Activated naive CD4-positive, alpha-beta T cell treated with anti-CD3 and anti-CD28 coated beads, Interleukin-2, amount 50 U/mL, for 24 hours (primary cell): ENCODE results near the gene BMS1.
A peak's percentile ranks its signal among the peaks of the same experiment; 100 is the strongest.
"Not testable (repeated sequence)": the region's sequence is repeated elsewhere in the genome, so short reads cannot be mapped to it uniquely, and the experiment has no call there.

Source experiments
- H3K27ac Mint-ChIP-seq: one replicate; pipeline ENCODE4 v1.8.0; 2021; ENCODE audit warnings: mild to moderate bottlenecking, mixed read lengths
- H3K27me3 Mint-ChIP-seq: one replicate; pipeline ENCODE4 v1.8.0; 2021; ENCODE audit warnings: mixed read lengths
- H3K36me3 Mint-ChIP-seq: one replicate; pipeline ENCODE4 v1.8.0; 2021; ENCODE audit warnings: mixed read lengths
- H3K4me1 Mint-ChIP-seq: one replicate; pipeline ENCODE4 v1.8.0; 2021; ENCODE audit warnings: mixed read lengths
- H3K4me3 Mint-ChIP-seq: one replicate; pipeline ENCODE4 v1.8.0; 2021; ENCODE audit warnings: mild to moderate bottlenecking, mixed read lengths
- H3K9me3 Mint-ChIP-seq: one replicate; pipeline ENCODE4 v1.8.0; 2021; ENCODE audit warnings: mixed read lengths

BMS1 gene

GRCh38 chr10:42776681-42777080 is 5.9 kb upstream of the BMS1 start:
- Mint-ChIP-seq H3K4me1 (peaks cover 11% of the 10 kb centered on the region), H3K27me3 (peaks cover 10% of the 10 kb centered on the region), H3K27ac (no peak overlapping the region), H3K4me3 (no peak overlapping the region), H3K36me3 (no peaks in the 10 kb centered on the region), H3K9me3 (no peaks in the 10 kb centered on the region)

- peak overlapping the region; percentile 94 for H3K4me3 Mint-ChIP-seq
- H3K9me3 Mint-ChIP-seq: no peaks in the 10 kb centered on the region
- H3K4me1 Mint-ChIP-seq: peaks cover 20% of the 10 kb centered on the region
- H3K27ac Mint-ChIP-seq: peak overlapping the region; percentile 71
- H3K36me3 Mint-ChIP-seq: peaks cover 1% of the 10 kb centered on the region
- peaks cover 3% of the 10 kb centered on the region for H3K27me3 Mint-ChIP-seq
These were observed 2.1 kb upstream of the BMS1 start for GRCh38 chr10:42780456-42780855.

GRCh38 chr10:42781893-42782445 is 626 bp upstream of the BMS1 start:
- H3K9me3 Mint-ChIP-seq: no peaks in the 10 kb centered on the region
- H3K27ac Mint-ChIP-seq: peak overlapping the region; percentile 97
- H3K4me1 Mint-ChIP-seq: peaks cover 31% of the 10 kb centered on the region
- H3K27me3 Mint-ChIP-seq: peaks cover 3% of the 10 kb centered on the region
- H3K36me3 Mint-ChIP-seq: peaks cover 4% of the 10 kb centered on the region
- peak overlapping the region; percentile 94 for H3K4me3 Mint-ChIP-seq

GRCh38 chr10:42783181-42783549 is 570 bp downstream of the BMS1 start:
- peak overlapping the region; percentile 94 for H3K4me3 Mint-ChIP-seq
- peaks cover 4% of the 10 kb centered on the region for H3K36me3 Mint-ChIP-seq
- H3K9me3 Mint-ChIP-seq: no peaks in the 10 kb centered on the region
- H3K27me3 Mint-ChIP-seq: no peaks in the 10 kb centered on the region
- H3K4me1 Mint-ChIP-seq: peaks cover 31% of the 10 kb centered on the region
- peak overlapping the region; percentile 97 for H3K27ac Mint-ChIP-seq

GRCh38 chr10:42785759-42786158 is 3.2 kb downstream of the BMS1 start:
- H3K36me3 Mint-ChIP-seq: peaks cover 9% of the 10 kb centered on the region
- H3K4me1 Mint-ChIP-seq: peaks cover 25% of the 10 kb centered on the region
- H3K27me3 Mint-ChIP-seq: no peaks in the 10 kb centered on the region
- H3K27ac Mint-ChIP-seq: no peak overlapping the region
- no peaks in the 10 kb centered on the region for H3K9me3 Mint-ChIP-seq
- H3K4me3 Mint-ChIP-seq: no peak overlapping the region

DNA sequence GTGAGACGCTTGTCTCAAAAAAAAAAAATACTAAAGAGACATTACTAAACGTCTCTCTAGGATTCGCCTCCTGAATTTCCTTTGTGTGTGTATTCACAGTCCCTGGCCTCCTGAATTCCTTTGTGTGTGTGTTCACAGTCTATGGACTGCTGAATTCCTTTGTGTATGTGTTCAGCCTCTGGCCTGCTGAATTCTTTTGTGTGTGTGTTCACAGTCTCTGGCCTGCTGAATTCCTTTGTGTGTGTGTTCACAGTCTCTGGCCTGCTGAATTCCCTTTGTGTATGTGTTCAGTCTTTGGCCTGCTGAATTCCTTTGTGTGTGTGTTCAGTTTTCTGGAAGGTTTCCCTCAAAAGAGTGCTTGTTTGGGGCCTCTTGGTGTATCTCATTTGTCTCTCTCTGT is 8.2 kb downstream of the BMS1 start:
- H3K27ac Mint-ChIP-seq: no peak overlapping the region
- H3K27me3 Mint-ChIP-seq: no peaks in the 10 kb centered on the region
- peaks cover 14% of the 10 kb centered on the region for H3K4me1 Mint-ChIP-seq
- peaks cover 43% of the 10 kb centered on the region for H3K36me3 Mint-ChIP-seq
- no peak overlapping the region for H3K4me3 Mint-ChIP-seq
- H3K9me3 Mint-ChIP-seq: no peaks in the 10 kb centered on the region

GRCh38 chr10:42795701-42796100 is 13.1 kb downstream of the BMS1 start:
- Mint-ChIP-seq H3K27ac (no peak overlapping the region), H3K9me3 (no peaks in the 10 kb centered on the region), H3K27me3 (no peaks in the 10 kb centered on the region), H3K4me1 (peaks cover 16% of the 10 kb centered on the region), H3K36me3 (peaks cover 60% of the 10 kb centered on the region), H3K4me3 (no peak overlapping the region)

DNA sequence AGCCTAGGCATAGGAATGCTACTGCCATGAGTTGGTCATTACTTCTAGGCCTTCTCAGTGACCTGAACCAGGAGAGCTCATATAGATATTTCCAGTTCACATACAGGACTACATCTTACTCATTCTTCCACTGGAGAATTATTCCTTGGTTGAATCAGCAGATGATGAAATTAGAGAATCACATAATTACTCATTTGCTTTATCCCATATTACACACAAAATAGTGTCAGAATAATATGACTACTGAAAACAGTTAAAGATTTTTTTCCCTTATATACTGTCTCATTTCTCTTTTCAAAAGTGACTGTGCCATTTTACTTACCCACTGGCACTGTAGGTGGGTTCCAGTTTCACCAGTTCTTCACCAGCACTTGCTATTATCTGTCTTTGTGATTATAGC is 18.5 kb downstream of the BMS1 start:
- peak overlapping the region; percentile 91 for H3K27ac Mint-ChIP-seq

GRCh38 chr10:42802876-42803275 is 20.3 kb downstream of the BMS1 start:
- Mint-ChIP-seq H3K27me3 (no peaks in the 10 kb centered on the region), H3K27ac (no peak overlapping the region), H3K9me3 (no peaks in the 10 kb centered on the region), H3K4me3 (no peak overlapping the region), H3K4me1 (peaks cover 34% of the 10 kb centered on the region), H3K36me3 (peaks cover 37% of the 10 kb centered on the region)

More for the DNA sequence above, 18.5 kb downstream of the BMS1 start:
- H3K9me3 Mint-ChIP-seq: no peaks in the 10 kb centered on the region
- H3K27me3 Mint-ChIP-seq: no peaks in the 10 kb centered on the region
- peaks cover 34% of the 10 kb centered on the region for H3K4me1 Mint-ChIP-seq
- peak overlapping the region; percentile 36 for H3K4me3 Mint-ChIP-seq
- peaks cover 42% of the 10 kb centered on the region for H3K36me3 Mint-ChIP-seq

DNA sequence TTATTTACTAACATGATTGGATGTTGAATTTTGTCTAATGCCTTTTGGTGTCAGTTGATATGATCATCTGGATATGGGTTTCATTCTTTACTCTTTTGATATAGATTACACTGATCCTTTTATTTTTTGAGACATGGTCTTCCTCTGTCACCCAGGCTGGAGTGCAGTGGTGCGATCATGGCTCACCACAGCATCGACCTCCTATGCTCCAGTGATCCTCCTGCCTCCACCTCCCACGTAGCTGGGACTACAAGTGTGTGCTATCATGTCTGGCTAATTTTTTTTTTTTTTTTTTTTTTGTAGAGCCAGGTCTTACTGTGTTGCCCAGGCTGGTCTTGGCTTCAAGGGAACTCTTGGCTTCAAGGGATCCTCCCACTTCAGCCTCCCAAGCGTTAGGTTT is 27.1 kb downstream of the BMS1 start:
- H3K27ac Mint-ChIP-seq: no peak overlapping the region
- H3K9me3 Mint-ChIP-seq: peaks cover 9% of the 10 kb centered on the region
- H3K4me1 Mint-ChIP-seq: peaks cover 42% of the 10 kb centered on the region
- H3K36me3 Mint-ChIP-seq: peaks cover 50% of the 10 kb centered on the region
- no peaks in the 10 kb centered on the region for H3K27me3 Mint-ChIP-seq
- no peak overlapping the region for H3K4me3 Mint-ChIP-seq

- Mint-ChIP-seq H3K27ac (no peak overlapping the region), H3K27me3 (no peaks in the 10 kb centered on the region), H3K9me3 (peaks cover 9% of the 10 kb centered on the region), H3K36me3 (peaks cover 51% of the 10 kb centered on the region), H3K4me3 (no peak overlapping the region), H3K4me1 (peaks cover 49% of the 10 kb centered on the region)
These were observed 29.4 kb downstream of the BMS1 start for GRCh38 chr10:42812028-42812427.

DNA sequence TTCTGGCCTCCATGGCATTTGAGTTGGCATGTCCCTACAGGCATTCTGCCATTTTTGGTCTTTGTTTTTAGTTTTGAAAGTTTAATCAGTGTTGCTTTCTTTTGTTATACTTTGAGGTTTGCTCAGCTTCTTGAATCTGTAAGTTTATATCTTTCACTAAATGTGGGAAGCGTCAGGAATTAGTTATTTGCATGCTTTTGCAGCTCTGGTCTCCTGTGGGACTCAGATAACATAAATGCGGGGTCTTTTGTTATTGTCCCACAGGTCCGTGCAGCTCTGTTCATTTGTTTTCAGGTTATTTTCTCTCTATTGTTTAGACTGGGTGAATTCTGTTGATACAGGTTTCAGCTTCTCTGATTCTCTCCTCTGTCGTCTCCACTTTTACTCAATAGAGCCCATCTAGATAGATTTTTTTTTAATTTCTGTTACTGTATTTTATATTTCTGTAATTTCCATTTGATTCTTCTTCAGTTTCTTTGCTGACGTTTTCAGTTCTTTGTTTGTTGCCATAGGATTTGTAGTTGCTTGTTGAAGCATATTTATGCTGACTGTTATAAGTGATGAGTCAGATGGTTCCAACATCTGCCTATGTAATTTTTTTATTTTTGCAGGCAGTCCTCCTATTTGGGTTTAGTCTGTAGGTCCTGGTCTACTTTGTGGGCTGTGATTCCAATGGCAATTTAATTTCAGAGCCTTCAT is 31.5 kb downstream of the BMS1 start:
- H3K4me3 Mint-ChIP-seq, H3K27ac Mint-ChIP-seq, H3K9me3 Mint-ChIP-seq, H3K27me3 Mint-ChIP-seq: not testable (repeated sequence)
- peaks cover 55% of the 10 kb centered on the region for H3K36me3 Mint-ChIP-seq
- peaks cover 42% of the 10 kb centered on the region for H3K4me1 Mint-ChIP-seq

DNA sequence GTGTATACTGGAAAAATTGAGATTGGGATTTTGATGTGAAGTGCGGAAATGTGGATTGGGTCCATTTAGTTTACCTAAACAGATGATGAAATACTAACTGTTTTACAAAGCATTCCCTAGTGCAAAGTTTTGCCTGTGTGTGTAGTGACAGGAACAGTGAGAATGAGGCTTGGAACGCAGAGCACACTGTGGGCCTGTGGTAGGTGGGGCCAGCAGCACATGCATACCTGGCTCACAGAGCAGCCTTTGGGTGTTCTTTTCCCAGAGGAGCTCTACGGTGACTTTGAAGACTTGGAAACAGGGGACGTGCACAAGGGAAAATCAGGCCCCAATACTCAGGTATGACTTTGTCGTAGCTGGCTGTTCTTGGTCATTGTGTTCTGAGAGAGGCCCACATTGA is 33.7 kb downstream of the BMS1 start:
- Mint-ChIP-seq H3K36me3 (peaks cover 51% of the 10 kb centered on the region), H3K4me1 (peaks cover 34% of the 10 kb centered on the region)
- not testable (repeated sequence) for H3K4me3 Mint-ChIP-seq, H3K27ac Mint-ChIP-seq, H3K9me3 Mint-ChIP-seq, H3K27me3 Mint-ChIP-seq

DNA sequence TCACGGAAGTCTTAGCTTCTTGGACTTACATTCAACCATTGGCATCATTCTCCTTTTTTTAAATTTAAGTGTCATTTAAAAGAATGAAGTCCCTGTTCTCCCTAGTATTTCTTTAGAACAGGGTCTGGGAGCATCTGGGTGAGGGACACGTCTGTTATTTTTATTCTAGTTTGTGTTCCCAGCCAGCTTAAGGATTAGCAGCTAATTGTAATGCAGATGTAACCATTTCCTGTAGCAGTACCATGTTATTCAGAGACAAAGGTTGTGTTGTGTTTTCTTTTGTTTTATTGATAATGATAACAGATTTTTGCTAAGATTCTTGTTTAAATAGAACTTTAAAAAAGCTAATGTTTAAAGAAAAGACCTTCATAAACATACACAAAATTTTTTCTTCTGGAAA is 34.3 kb downstream of the BMS1 start:
- no peak overlapping the region for H3K27ac Mint-ChIP-seq
- H3K36me3 Mint-ChIP-seq: peaks cover 50% of the 10 kb centered on the region
- no peaks in the 10 kb centered on the region for H3K27me3 Mint-ChIP-seq
- peaks cover 34% of the 10 kb centered on the region for H3K4me1 Mint-ChIP-seq
- H3K9me3 Mint-ChIP-seq: peaks cover 9% of the 10 kb centered on the region
- no peak overlapping the region for H3K4me3 Mint-ChIP-seq

DNA sequence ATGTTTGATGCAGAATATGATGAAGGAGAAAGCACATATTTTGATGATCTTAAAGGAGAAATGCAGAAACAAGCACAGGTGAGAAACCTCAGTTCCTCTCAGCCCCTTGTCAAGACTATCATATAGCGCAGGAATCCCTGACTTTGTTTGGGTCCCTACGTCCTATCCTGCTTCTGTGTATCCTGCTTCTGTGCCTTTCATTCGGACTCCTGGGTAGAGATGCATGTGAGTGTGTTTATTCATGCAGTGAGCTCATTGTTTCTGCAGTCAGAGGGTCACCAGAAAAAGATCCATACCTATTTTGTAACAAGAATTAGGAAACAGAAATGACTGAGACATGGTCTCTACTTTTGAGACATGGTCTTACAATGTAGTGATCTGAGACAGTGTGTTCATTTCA is 34.8 kb downstream of the BMS1 start:
- H3K27me3 Mint-ChIP-seq, H3K27ac Mint-ChIP-seq, H3K9me3 Mint-ChIP-seq, H3K4me3 Mint-ChIP-seq: not testable (repeated sequence)
- H3K36me3 Mint-ChIP-seq: peaks cover 47% of the 10 kb centered on the region
- H3K4me1 Mint-ChIP-seq: peaks cover 31% of the 10 kb centered on the region

DNA sequence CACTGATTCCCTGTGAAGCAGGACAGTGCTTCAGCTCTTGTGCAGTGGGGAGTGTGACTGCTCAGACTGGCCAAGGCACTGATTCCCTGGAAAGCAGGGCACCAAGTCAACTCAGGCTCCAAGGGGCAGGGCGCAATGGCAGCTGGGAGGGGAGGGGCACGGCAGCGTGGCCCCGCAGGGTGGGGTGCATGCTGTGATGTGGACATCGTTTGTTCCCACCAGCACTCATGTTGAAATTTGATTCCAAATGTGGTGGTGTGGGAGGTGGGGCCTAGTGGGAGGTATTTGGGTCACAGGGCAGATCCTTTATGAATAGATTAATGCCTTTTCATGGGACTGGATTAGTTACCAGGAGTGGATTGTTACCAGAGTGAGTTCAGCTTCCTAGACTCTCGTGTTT is 44.2 kb downstream of the BMS1 start:
- peaks cover 43% of the 10 kb centered on the region for H3K36me3 Mint-ChIP-seq
- not testable (repeated sequence) for H3K27ac Mint-ChIP-seq, H3K27me3 Mint-ChIP-seq, H3K9me3 Mint-ChIP-seq, H3K4me3 Mint-ChIP-seq
- peaks cover 10% of the 10 kb centered on the region for H3K4me1 Mint-ChIP-seq

DNA sequence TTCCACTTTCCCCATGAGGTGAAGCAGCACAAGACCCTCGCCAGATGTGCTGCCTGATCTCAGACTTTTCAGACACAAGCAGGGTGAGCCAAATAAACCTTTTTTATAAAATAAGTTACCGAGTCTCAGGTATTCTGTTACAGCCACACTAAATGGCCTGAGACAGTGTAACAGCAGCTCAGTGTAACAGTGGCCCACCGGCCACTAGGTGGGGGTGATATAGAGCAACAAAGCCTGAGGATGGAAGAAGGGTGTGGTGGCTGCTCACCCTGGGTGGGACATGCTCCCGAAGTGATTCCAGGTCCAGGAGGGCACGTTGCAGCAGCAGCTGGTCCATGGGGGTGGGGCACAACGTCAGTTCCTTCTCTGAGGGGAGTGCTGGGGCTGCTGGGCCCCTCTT is 44.6 kb downstream of the BMS1 start:
- Mint-ChIP-seq H3K4me1 (peaks cover 10% of the 10 kb centered on the region), H3K27me3 (no peaks in the 10 kb centered on the region), H3K4me3 (no peak overlapping the region), H3K36me3 (peaks cover 42% of the 10 kb centered on the region), H3K9me3 (no peaks in the 10 kb centered on the region), H3K27ac (no peak overlapping the region)
